NCI-H2171 treated with DMSO at 0.1 percent for 48 hours (cell line): ENCODE data around the gene SLC9A4.

ENCODE experiments used
- DNase-seq: peaks from one replicate; lab custom pipeline; 2025; lab: John Stamatoyannopoulos, UW

The SLC9A4 gene

DNA sequence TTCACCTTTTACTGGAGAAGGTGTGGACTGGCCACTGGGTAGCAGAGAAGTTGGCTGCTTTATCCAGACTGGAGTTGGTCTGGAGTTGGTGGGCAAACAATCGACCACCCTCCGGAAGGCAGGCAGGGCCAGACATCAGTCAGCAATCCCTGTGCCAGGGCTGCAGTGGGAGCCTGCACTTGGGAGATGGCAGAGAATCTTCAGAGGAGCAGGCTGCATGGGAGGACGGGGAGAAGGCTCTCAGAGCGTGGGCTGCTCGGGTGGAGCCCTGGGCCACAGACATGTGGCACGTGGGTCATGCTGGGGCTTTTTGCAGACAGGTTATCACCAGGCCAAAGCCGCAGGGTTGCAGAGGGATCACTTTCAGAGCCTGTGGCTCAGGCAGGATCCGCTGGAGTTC, 29.6 kb downstream of the SLC9A4 start:
- no peak for DNase-seq

DNA sequence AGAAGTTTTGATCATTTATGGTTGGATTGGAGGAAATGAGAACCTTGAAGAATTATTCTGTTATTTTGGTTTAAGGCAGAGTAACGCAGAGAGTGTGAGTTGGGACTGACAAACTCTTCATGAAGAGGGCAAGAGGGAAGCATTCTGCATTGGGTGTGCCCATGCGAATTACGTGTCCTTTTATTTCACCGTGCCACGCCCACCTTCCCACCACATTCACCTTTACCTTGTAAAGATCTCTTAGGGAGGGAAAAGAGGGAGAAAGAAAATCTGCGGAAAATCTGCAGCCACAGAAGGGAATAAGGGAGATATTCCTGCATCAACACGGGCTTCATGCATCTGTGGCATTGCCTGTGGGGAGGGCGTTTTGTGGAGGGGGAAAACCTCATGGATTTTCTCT, 31.8 kb downstream of the SLC9A4 start:
- no peak for DNase-seq

DNA sequence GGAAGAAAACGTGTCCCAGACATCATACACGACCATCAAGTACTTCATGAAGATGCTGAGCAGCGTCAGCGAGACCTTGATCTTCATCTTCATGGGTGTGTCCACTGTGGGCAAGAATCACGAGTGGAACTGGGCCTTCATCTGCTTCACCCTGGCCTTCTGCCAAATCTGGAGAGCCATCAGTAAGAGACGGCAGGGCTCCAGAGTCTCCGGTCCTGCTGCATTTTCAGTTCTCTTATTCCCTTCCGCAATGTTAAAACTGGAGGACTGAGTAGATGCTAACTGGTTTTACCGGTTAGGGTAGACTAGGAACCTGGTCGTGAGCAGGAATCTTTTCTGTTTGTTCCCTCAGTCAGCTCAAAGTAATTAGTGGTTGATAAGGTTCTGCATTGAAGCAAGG, 32.3 kb downstream of the SLC9A4 start:
- no peak for DNase-seq

DNA sequence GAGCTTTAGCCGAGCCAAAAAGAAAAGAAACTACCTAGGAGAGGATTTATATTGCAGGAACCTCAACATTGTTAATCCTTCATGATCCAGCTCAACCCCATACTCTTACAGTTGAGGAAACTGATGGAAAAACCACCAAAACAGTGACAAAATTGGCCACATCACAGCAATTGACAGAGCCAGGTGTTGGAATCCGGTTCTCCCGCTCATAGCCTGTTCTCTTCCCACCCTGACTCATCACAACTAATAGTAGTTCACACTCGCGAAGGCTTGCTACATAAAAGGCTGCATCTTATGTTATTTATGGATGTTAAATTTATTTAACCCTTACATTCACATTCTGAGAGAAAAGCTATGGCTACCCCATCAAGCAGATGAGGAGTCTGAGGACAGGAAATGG, 33.7 kb downstream of the SLC9A4 start:
- DNase-seq: no peak

DNA sequence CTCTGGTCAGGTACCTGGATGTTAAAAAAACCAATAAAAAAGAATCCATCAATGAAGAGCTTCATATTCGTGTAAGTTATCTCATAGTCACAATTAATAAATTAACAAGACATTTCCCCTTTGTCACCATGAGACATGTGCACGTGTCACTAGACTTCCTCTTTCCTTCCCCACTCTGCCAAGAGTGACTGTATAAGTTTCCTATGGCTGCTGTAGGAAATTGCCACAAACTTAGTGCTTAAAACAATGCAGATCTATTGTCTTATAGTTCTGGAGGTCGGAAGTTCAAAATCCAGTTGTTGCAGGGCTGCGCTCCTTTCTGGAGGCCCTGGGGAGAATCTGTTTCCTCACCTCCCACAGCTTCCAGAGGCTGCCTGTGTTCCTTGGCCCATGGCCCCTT, 35.8 kb downstream of the SLC9A4 start:
- DNase-seq: no peak

DNA sequence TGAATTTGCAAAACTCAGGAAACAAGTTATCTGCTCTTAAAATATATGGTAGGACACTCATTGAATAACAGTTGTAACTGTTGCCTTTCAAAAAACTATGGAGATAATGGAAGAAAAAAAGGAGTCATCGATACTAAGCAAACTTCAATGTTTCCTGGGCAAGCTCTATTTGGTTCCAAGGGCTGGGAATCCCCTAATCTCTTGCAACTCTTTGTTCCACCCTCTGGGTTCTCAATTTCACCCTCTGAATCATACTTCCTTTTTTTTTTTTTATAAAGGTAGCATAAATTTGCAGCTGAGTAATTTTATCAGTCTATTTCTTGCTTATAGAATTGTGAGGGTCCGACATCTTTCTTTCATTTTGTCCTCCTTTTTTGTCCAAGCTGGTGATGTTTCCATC, 36.7 kb downstream of the SLC9A4 start:
- no peak for DNase-seq

DNA sequence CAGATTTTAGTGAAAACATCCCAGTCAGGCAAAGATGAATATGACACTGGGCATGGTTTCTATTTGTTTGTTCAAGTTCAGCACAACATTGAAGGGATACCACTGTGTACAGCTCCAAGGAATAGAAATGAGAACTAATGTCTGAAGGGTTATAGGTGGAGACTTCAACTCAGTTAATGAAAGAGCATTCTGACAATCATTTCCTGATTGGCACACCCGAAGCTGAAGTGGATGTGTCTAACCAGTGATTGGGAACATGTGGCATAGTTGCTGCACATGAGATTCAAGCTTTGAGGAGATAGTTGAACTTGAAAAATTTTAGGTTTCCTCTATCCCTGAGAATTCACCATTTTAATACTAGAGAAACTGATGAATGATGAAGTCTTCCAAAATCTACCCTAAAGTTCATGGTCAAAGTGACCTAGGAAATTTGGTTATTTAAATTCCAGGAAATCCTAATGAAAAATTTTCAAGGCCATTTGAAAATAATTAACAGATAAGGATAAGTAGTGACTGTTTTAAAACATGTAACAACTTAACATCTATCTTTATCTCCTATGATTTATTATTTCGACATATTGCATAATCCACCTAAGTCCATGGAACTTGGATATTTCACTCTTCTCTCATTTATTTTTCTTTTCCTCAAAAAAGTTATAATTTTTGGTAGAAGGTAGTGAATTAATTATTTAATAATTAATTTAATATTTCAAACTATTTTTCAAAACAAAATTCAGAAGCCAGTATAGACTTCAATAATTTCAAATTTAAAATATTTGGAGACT, 38.0 kb downstream of the SLC9A4 start:
- no peak for DNase-seq

DNA sequence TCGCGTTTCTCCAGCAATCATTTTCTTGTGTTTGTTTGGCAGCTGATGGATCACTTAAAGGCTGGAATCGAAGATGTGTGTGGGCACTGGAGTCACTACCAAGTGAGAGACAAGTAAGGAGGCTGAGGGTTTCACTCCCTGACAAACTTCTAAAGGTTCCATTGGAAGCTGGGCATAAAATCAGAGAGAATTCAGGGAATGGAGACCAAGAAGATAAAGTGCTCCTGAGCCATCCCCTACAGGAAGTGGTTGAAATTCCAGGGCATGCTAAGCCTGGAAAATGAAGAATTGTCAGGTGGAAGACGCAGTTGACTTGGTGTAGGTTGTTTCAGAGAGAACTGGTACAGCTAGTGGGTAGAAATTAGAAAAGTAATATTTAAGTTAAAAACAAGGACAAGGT, 39.1 kb downstream of the SLC9A4 start:
- DNase-seq: no peak

DNA sequence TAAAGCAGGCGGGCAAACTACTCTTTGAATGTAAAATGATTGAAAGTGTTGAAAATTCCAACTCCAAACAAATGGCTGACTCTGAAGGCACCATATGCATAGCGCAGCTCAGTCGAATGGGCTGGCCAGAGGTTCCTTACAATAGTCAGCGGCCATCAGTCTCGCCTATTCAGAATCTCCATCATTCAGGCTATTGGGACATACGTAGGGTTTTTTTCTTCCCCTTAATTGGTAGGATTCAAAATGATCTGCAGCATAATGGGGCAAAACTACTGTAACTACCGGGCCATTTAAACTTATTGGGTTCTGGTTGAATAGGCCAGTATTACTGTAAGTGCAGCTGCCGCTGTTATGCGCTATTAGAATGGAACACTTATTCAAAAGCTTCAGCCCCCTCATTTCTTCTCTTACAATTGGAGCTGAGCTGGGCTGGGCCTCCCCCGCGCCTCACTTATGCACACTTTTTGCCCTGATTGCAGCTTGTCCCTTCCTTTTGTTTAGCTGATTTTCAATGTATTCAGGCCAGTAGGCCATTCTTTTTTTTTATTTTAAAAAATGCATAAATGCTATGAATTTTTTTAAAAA, 40.4 kb downstream of the SLC9A4 start:
- DNase-seq: no peak

DNA sequence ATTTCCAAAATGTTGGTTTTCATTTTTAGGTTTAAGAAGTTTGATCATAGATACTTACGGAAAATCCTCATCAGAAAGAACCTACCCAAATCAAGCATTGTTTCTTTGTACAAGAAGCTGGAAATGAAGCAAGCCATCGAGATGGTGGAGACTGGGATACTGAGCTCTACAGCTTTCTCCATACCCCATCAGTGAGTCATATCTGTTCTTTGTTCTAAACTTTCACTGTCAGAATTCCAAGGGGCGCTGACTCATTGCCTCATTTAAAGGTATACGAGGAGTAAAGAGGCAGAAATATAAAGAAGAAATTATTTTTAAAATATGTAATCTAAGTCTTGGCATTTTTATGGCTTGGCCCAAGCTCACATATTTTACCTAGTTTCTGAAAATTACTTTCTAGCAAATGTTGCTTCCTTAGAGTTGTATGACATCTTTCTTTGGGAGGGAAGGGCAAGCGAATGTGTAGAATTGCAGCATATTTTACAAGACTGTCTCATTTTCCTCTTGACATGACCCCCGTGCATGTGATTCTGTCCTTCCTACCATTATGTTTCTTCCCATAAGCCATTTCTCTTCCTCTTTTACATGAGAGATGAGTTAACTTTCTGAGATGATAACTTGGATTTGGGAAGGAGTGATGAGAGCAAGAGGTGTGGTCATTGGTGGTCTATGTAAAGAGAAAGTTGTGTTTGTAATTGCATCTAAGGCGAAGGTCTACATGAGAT, 41.2 kb downstream of the SLC9A4 start:
- DNase-seq: no peak

DNA sequence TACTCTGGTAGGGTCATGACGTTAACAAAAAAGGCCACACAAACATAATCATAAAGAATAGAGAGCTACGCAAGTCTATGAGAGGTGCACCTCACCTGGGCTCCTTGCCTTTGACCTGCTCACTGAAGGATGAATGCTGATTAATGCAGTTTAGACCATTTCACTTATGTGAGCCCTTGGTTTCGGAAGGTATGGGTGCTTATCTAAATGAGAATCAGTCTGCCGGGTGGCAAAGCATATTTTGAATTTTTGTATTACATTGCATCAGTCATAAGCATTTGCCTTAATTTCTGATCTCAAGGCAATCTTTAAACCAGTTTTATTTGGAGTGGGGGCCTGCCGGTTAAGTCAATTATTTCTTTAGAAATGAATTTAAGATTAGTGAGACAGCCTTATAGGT, 42.8 kb downstream of the SLC9A4 start:
- no peak for DNase-seq

DNA sequence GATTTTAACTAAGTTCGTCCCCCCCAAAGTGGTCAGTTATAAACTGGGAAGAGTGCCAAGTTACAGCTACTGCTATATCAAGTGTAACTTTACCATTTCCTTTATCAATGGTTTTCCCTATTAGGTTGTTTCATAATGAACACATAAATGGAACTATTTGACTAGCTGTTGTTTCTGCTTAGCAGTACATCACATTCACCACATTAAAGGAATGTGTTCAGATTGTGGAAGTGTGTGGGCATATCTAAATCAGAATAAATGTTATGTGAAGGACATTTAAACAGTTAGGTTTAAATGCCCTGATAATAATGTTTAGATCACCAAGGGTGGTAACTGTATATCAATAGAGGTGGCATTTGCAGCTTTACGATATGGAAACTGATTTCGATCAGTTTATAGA, 45.1 kb downstream of the SLC9A4 start:
- no peak for DNase-seq

DNA sequence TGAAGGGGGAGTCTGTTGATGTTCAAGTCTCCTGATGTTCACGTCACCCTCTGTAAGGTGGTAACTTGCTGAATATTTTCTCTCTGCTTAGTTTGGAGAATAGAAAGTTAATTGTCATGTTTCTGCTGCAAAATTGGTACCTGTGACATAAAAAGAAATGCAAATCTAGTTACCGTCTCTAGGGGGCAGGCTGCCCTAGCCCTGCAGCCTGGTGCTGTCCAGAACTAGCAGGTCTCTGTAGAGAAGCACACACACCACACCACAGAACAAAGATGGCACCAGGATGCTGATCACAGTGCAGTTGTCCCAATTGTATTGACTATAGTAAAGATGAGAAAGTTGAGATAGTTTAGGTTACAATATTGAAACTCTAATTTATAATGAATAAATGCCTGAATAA, 47.0 kb downstream of the SLC9A4 start:
- DNase-seq: peak; percentile 8

DNA sequence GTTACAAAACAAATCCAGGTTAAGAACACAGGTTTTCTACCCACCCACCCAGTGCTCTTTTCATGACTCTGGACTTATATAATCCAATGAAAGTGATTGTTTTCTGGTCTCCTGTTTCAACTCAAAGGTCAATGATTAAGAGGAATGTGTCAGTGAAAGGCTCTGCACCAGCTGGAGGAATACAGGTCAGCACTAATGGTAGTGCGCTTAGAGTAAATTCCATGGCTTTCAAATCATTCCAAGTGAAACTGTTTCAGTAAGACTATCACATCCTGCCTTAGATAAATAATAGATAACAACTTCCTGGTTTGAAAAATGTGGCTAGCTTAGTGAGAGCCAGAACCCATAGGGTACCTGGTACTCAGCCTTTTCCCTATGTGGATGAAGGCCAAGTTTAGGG, 47.8 kb downstream of the SLC9A4 start:
- no peak for DNase-seq

DNA sequence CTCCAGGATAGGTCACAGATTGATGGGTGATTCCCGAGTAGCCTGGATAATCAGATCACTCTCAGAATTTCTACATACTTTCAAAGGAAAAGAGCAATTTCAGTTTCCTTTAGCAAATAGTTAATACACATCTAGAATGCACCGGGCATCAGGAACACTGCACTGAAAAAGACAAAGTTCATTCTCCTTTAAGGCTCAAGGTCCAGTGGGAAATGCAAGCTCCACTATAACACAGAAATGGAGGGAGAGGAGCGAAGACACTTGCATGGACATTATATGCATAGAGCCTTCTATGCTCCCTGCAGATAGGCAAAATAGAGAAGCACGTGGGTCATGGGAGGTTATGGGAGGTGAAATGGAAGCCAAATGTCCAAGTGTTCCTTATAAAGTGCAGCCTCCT, 49.1 kb downstream of the SLC9A4 start:
- DNase-seq: no peak

DNA sequence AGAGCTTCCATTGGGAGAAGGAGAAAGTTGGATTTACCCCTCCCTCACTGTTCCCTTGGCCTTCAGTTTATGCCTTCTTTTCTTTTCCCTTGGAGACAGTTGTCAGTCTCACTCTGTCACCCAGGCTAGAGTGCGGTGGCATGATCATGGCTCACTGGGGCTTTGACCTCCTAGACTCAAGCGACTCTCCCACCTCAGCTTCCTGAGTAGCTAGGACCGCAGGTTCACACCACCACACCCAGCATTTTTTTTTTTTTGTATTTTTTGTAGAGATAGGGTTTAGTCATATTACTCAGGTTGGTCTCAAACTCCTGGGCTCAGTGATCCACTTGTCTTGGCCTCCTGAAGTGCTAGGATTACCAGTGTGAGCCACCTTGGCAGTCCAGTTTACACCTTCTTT, 49.9 kb downstream of the SLC9A4 start:
- no peak for DNase-seq

DNA sequence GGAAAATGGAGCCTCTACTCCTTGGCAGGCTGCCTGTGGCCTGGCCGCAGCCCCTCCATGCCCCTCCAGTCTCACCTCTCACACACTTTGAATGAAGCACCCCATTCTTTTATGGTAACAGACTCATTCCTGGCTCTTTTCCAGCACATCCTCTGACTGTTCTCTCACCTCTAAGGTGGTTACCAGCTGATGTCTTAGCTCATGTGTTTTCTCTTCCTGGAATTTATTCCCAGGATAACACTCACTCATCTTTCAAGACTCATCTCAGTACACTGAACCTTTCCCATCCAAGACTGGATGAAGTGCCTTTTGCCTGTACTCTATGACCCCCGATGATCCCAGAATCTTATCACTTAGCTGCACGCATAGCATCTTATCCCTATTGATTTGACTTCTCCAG, 50.6 kb downstream of the SLC9A4 start:
- no peak for DNase-seq

DNA sequence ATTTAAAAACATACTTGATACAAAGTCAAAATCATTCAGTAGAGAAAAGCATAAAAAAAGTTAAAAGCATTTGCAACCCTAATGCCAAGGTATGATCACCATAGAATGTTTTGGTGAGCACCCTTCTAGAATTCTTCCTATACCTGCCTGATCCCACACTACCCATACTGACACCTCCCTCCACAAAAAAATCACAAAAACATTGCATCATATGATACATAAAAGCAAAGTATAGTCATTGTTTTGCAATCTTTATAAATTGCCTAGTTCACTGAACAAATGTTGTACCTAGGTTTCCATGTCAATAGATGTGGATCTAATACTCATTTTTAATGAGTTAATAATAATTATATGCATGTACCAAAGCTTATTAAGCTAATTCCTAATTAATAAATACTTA, 54.1 kb downstream of the SLC9A4 start:
- no peak for DNase-seq

DNA sequence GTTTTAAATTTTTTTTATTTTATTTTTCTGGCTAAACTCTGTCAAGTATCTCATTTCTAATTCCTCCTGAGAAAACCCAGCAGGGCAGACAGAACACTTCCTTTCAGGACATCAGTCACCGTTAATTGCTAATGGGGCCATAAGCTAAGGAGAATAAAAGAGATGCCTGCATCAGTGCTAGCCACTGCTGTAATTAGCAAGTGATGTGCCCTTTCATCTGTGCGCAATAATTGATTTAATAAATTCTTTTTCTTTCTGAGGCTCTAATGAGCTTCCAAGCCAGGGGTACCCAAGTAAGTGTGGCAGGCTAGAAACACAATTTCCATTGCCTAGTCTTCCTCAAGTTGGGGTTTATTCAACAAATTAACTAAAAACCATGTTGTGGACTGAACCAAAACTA, 65.5 kb downstream of the SLC9A4 start:
- DNase-seq: no peak

DNA sequence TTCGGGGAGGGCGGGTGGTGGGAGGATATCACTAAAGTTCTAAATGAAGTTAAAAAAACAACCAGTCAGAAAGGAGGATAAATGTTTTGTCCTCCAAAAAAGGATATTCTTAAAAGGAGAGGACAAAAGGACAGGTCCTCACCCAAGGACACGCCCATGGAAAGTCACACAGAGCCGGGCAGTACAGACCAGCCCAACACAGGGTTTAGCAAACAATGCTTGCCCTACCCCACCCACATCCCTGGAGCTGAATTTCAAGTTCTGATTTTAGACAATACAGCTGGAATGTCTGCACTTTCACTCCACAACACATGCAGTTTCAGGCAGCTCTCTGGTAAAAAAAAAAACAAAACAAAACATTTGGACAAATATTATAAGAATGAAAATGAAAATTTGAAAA, 67.9 kb downstream of the SLC9A4 start:
- no peak for DNase-seq

DNA sequence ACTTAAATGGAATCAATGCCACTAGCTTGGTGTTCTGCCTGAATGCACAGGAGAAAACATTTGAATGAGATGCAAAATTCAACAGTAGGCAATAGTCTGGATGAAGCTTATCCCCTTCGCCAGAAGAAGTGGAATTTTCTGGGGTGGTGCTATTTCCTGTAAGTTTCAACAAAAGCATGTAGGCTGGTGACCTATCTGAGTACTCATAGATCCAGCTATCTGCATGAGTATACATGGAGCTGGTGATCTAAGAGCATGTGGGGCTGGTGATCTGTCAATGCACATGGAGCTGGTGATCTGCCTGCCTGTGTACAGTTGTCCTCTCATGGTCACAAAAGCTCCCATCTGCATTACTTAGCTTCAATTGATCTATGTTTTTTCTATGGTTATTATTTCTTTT, 71.2 kb downstream of the SLC9A4 start:
- DNase-seq: no peak

DNA sequence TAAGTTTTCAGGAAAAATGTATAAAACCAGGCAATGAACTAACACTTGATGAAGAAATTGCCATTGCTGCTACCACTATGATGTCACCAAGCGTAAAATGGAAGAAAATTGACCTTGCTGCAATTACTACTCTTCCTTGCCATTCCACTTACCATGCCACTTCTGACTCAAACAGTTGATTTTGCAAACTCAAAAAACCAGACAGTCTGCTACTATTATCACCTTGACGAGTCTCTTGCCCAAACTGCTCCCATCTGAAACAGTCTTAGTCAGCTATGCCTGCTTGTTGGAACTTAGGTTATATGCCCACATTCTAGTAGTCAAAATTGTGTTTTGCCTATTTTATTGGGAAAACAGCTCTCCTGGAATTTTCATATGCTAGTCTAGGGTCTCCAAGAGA, 74.4 kb downstream of the SLC9A4 start:
- DNase-seq: no peak

DNA sequence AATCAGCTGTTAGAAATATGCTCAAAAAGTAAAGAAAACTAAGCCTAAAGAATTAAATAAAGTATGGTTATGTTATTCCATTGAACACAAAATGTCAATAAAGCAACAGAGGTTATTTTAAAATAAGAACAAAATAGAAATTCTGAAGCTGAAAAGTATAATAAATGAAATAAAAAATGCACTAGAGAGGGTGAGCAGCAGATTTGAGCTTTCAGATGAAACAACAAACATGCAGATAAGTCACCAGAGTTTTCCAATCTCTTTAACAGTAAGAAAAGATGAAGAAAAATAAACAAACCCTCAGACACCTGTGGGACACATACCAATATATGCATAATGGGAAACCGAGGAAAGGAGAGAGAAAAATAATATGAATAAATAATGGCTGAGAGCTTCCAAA, 76.0 kb downstream of the SLC9A4 start:
- no peak for DNase-seq

DNA sequence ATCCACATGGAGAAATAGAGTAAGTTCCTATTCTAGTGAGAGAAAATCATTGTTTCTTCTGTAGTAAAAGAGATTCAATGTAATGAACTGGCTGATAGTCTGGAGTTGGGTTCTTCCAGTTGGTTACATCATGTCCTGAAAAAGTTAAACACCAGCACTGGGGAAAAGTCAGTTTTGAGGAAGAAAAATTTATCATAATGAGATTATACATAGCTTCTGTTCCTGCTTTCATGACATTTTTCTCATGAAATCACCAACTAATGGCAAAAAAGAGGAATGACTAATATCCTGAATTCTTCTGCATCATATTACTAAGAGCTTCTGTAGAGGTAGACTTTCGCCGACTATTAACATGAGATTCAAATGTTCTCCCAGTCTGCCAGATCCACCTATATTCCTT, 77.1 kb downstream of the SLC9A4 start:
- DNase-seq: no peak
